ENCODE data around the gene AMBRA1.

The AMBRA1 gene

DNA sequence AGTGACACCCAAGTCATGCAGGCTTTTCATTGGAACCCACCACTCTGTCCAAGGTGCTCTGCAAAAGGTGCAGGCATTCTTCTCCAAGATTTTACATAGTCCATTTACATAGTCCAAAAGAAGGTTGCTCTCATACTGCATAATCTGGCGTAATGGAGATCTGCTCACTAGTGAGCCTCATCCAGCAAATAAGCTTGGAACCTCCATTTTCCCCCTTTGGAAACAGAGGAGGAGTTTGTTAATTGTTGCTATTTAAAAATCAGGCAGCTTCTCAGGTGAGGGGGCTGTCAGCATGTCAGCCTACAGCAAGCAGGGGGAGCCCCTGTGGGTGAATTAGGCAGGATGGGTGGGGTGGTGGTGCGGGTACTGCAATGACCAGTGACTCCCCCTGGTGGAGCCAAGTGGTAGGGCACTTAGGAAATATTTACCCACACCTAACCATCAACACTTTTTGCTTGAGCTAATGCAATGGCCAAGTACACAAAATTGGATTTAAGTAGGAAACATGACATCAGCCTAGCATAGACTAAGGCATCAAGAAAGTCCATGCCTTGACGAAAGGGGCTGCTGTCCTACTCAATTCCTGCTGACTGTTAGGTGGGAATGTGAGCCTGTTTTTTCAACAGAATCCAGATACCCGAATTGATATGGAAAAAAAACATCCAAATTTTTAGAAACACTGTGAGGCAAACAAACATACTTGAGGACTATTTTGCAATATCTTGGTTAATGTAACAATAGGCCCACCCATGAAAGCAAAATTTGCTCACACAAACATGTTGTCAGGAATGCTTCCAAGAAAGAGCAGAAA is 64.5 kb downstream of the AMBRA1 start:
- DNase-seq, result peak; percentile 56

DNA sequence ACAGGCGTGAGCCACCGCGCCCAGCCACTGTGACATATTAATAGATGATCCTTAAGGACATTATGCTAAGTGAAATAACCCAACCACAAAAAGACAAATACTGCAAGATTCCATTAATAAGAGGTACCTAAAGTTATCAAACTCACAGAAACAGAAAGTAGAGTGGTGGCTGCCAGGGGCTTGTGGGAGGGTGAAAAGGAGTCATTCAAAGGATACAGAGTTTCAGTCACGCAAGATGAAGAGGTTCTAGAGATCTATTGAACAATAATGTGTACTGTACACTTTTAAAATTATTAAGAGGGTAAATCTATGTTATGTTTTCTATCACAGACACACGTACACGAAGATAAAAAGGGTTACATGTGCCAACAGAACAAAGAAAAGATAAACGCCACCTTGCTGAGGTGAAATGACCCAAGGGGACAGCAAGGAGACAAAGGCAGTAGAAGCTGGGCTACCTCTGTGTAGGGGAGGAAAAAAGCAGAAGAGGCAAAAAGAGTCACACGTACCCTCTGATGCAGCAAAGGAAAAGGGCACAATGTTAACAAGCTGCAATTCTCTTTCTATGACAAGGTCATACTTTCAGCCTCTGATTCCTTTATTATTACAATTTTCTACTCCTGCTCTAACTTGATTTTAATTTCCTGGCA is 65.3 kb downstream of the AMBRA1 start:
- peak; percentile 23 for DNase-seq

DNA sequence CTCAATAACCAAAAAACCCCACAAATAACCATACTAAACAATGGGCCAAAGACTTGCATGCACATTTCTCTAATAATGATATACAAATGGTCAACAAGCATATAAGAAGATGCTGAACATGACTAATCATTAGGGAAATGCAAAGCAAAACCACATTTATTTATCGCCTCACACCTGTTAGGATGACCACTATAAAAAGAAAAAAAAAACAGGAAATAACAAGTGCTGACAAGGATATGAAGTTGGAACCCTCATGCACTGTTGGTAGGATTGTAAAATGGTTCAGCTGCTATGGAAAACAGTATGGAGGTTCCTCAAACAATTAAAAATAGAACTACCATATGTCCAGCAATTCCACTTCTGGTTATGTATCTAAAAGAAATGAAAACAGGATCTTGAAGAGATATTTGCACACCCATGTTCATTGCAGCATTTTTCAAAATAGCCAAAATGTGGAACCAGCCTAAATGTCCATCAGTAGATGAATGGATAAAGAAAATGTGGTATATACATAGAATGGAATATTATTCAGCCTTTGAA is 66.2 kb downstream of the AMBRA1 start:
- DNase-seq, result peak; percentile 25

DNA sequence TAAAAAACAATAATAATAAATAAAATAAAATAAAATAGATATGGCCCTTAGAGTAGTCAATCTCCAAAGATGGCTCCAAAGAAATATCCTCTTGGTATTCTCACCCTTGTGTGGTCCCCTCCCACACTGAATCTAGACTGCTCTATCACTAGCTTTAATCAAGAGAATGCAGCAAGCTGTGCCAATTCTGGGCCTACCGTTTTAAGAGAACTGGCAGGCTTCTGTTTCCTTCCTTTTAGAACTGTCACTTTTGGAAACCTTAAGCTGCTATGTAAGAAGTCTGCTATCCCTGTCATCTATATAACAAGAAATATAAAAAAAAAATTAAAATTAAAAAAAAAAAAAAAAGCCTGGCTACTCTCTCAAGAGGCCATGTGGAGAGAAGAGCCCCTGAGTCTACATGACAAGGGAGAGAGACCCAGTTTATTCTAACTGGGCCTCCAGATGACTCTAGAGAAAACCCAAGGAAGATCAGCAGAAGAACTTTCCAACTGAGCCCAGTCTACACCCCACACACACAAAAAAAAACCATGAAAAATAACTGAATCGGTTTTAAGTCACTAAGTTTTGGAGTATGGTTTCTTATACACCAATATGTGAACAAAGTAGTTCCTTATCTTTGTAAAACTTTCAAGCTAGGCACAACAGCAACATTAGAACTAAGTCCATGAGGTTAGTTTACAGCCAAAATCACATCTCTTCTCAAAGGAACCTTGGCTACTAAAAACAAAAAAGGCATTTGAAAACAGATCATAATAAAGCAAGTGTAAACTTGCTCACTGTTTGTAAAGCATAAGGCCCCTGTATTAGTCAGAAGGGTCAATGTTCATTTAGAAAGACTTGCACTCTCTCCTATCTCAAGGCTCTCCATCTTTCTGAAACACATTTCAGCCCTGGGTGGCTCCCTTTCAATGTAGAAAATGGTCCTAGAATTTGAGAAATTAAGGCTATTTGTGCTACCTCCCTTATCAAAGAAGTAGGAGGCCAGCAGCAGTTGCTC is 67.3 kb downstream of the AMBRA1 start:
- DNase-seq, result no peak

DNA sequence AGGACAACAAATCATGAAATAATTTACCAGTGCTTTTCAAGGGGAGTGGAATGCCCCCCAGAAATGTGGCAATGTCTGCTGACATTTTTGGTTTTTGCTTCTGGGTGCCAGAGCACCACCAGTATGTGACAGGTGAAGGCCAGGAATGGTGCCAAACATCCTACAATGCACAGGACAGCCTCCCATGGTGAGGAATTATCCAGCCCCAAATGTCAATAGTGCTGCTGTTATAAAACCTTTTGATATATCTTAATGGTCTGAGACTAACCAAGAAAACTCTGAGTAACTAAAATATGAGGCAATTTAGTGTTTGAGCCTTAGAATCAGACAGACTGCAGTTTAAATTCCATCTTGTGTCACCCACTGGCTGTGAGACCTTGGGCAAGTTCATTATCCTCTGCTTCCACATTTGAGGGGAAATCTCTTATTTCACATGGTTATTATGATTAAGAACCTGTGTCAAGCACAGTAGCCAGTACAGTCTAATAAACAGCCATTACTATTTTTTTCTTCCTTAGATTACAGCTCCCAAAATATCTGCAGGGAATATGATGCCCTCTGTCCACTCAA is 69.5 kb downstream of the AMBRA1 start:
- DNase-seq, result peak; percentile 32

DNA sequence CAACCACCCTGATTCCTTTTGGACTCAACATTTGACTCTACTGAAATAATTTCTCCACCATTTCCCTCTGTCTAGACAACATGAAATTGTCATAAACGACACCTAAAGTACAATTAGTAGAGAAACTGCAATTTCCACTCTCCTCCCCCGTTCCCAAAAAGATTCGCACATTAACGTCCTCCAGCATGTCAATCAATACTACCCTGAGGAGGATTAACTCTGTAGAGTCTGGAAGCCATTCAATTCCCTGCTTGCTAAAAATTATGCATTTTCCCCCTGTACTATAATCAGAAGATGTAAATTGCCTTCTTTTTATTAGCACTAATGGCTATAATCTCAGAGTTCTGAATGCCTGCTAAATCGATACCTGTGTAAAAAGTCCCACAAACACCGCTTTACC is 70.5 kb downstream of the AMBRA1 start:
- DNase-seq, result no peak

DNA sequence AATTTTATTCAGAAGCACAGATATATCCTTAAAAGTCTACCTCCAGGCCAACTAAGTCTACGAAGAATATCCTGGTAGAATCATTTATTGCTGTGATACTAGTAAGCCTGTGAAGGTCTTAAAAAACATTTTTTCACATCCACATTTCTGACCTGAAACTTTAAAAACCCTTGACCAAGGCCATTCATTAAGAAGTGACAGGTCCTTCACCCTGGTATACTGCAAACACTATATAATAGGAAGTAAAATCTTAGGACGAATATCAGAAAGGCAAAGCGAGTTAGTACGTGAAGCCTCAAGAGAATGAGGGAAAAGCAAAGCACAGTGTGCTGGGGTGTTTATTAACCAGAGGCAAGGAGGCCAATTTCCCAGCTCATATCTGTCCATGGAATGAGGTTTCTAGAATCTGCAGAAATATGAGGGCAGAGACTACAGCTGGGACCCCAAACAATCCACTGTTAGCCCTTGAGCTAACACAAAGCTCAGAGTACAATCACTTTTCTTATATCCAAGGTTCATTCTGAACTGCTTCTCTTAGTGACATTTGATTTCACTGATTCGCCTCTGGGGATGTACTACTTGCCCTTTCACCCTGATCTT is 71.0 kb downstream of the AMBRA1 start:
- no peak for DNase-seq

DNA sequence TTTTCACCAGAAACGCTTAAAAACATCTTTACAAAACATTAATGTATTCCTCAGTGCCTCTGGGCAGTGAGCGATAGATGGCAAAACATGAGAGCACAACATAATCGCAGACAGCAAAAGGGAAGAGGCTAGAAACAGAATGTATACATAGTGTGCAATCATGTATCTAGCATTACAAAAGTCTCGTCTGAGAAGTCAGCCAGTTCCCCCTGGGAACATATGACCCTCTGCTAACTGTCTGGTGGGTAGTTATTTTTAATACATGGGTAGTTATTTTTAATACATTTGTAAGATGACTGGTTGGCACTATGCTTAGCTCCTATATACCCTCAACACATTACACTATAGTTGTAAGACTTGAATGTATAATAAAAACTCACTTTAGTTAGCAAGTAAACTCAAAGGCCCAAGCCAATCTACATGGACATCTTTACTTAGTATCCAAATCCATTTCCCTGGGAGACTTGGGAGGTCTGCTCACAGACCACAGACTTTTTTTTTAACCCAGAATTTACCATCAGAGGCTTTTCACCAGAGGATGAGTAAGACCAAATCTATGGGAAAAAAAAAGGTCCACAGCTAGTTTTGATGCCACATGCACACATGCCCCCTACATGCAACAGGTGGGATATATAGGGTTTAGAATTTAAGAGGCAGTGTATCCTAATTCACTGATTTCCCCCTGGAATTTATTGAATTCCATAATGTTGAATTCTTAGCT is 71.7 kb downstream of the AMBRA1 start:
- DNase-seq, result peak; percentile 51

DNA sequence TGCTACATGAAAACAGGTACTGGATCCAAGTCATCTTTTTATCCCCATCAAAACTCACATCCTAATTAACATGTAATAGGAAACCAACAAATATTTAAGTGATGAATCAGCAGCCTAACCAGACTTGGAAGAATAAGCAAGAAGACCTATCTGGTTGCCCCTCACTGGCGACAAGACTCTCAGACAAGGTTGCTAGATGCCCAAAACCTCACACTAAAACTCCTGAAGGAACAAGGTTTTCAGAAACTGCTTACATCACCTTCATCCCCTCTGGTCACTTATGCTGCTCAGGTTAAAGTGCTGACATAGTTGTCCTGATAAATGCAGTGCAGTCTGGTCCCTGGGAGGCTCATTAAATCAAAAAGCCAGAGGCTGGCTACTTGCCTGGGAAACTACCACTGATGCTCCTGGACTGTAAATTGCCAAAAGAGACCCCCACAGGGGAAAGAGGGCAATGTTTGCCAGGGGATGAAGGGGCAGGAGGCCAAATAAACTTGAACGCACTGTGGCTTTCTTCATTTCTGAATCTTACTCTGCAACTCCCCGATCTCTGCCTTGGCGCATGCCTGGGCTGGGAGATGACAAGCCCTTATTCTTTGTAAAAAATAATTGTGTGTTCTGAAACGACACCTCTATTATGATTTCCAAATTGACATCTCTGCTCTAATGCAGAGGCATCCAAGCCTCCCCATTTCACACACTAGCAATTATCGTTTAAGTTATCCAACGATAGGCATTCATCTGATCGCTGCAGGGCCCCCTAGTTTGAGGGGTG is 72.7 kb downstream of the AMBRA1 start:
- no peak for DNase-seq

DNA sequence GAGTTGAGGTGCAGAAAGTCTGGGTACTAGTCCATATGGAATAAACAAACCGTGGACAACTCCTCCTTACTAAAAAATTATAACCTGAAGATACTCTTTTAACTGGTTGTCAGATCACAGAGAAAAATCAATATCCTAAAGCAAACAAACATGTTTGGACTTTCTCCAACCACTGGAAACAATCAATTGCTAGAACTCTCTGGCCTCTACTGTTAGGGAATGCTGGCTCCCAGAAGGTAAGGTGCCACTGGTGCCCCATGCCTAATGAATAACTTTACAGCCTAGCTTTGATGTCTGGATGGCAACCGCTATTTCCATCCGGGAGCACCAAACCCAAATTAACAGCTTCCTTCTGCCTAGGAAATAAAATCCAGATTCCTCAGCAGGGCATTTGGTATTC is 74.5 kb downstream of the AMBRA1 start:
- no peak for DNase-seq

DNA sequence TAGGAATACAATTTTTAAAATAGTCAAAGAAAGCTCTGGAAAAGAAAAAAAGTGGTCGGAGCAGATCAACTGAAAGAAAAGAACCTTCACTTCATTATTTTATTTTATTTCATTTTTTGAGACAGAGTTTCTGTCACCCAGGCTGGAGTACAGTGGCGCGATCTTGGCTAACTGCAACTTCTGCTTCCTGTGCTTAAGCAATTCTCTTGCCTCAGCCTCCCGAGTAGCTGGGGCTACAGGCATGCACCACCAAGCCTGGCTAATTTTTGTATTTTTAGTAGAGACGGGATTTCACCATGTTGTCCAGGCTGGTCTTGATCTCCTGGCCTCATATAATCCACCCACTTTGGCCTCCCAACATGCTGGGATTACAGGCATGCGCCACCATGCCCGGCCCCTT is 74.9 kb downstream of the AMBRA1 start:
- DNase-seq, result peak; percentile 41

DNA sequence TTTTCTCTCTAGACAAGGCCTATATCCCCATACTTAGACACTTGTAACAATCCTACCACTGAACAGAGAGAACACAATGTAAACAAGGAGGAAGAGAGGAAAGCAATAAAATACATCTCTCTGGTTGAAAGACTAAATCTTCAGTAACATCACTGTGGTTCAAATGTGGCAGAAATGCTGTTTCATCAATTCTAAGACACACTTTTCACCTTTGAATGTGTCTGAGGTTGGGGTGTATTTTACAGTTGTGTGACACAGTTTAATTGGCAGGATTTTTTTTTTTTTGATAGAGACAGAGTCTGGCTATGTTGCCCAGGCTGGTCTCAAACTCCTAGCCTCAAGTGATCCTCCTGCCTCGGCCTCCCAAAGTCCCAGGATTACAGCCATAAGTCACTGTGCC is 79.5 kb downstream of the AMBRA1 start:
- no peak for DNase-seq

DNA sequence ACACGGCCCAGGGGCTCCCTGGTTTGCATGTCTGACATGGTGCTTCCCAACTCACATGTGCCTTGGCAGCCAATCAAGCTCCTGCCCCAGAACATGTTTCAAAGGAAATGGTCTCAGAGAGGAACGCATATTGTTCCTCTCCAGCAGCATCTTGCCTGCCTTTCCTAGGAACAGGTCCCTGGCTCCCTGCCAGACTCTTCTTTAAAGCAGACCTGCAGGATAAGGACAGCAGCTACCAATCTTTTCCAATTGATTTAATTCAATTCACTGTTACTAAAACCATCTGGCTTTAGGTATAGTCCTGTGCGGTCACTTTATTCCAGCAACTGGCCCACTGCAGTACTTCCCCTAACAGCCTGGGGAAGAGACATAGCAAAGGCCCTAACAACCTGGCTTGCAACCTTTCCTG is 79.9 kb downstream of the AMBRA1 start:
- peak; percentile 15 for DNase-seq

DNA sequence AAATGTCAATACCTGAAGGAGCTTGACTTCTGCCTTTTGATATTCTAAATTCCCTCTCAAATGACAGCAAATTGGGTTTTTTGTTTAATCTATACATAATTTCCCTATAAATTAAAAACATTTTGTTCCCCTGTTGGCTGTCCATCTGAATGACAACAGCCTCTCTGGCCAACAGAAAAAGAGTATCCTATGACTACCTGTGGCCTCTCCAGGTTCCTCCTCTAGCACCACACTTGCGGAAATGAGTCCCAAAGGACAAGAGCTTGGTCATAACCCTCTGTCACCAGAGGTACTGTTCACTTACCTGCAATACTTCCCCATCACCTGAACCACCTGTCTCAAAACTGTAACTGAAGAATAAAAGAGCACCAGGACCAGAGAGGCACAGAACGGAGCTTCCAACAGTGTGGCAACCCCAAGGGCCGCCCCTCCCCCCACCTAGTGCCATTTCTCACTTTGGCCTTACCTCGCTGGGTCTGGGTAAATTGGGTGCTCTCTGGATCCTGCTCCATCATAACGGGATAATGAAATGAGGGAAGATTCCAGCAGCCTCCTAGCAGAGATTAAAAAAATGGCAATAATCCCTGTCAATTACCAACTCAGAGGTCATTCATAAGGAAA is 81.5 kb downstream of the AMBRA1 start:
- DNase-seq, result no peak

DNA sequence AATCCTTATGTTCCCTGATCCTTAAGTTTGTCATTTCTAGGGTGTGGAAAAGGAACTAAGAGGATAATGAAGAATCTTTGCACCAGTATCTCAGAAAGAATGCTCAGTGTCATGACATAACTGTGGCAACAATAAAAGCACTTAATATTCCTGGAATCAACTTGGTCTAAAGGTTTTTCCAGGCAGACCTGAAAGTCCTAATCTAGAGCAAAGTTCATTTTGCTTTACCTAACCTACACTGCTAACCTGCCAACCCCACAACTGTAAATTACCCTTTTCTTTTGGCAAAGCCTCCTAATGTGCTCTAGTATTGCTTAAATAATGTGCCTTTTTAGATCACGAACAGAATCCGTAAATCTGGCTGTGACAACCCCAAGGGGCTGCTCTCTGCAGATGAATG is 82.5 kb downstream of the AMBRA1 start:
- no peak for DNase-seq

DNA sequence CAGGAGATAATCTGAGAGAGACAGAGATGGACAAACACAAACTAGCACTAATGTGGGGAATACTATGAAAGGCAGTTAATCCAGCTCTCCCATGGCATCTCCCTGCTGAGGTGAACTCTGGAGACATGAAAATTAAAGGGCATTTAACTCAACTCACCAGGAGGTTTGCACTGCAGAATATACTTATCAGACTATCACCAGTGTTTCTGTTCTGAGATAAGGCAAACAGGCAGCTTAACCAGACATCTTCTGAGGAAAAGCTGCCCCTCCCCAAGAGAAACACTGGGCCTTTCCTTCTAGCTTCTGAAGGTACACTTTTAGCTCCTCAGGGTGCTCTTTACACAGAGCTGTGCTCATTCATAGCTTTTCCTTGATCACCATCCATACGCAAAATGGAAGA is 85.5 kb downstream of the AMBRA1 start:
- DNase-seq, result no peak

DNA sequence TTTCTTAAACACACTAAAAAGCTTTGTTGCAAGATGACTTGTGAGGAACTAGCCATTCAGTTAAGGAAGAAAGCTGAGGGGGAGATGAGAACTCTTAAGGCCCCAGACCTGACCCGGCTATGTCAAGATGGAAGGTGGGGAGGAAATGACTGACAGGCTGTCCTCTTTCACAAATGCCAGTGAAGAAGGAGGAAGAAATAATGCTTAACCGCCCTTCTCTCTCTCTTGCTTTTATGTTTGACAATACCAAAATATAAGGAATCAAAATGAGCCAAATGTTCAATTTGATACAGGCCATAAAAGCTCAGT is 87.4 kb downstream of the AMBRA1 start:
- DNase-seq, result no peak

DNA sequence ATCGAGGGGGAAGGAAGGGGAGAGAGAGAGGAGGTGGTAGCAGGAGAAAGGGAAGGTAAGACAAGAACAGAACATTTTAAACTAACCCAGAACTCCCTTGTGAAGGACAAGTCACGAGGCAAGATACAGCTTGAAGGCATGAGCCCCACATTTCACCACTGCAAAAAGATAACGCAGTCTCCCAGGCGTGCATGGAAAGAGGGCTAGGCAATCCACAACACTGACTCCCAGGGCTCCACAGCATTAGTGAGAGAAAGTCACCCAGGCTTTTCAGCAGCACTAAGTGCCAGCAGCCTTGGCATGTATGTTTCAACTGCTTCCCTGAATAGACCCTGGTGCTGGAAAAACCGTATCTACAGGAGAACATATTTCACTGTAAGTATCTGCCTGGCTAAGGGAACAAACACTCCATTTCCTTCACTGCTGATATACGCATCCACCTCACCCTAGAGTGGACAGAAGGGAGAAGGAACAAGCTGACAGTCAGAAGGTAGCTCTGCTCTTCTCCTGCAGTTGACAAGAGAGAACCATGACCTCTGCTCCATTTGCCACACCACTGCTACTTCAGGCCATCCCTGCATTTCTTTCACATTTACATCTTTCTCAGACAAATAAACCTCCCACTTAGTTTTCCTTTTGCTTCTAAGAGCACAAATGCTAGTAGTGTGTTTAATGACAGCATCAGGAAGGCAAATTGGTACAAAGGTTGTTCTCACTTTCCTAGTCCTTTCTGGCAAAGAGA is 87.9 kb downstream of the AMBRA1 start:
- DNase-seq, result no peak

DNA sequence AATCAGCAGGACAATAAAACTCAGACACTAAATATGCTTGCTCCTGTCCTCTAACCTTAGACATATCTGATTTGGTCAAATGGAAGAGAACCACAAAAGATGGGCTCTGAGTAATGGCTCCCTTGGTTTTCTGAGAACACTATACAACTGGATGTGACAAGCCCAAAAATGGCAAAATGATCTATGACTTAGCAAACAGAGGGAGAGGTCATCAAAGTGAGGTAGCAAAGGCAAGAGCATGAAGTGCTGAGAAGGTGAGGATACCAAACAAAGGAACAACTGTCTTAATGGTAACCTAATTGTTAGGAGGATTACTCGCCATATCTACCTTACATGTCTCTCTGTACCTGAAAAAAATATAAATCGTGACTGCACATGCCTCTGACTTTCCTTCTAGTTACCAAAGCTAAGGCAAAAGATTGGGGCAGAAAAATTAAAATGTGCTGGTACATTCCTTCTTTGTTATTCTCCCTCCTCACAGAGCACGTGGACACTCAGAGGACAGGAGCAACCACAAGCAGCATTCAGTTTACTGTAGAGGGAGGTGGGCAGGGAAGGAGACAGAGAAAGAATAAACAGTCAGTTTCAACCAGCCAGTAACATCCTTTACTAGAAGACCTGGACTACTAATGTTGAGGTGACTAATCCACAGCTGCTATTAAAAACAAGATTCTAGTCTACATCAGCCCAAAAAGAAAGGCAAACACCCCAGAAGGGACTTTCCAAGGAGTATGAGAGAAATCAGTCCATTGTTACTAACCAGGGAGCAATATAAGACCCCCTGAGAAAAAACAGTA is 88.8 kb downstream of the AMBRA1 start:
- DNase-seq, result no peak

All from suppressor macrophage treated with lipopolysaccharide for 4 hours (primary cell).